NT2/D1 (cell line): ENCODE results near the gene ASAP3.

Source experiments
- SUZ12 ChIP-seq: IDR thresholded peaks from 2 replicates; pipeline ENCODE4 v1.6.1; 2011; ENCODE audit not compliant: insufficient read length, insufficient read depth; ENCODE audit errors: extremely low read depth
- ZNF274 ChIP-seq: IDR thresholded peaks from 2 replicates; pipeline ENCODE4 v1.6.1; 2011; ENCODE audit warnings: mild to moderate bottlenecking, low read depth, low read length

DNA sequence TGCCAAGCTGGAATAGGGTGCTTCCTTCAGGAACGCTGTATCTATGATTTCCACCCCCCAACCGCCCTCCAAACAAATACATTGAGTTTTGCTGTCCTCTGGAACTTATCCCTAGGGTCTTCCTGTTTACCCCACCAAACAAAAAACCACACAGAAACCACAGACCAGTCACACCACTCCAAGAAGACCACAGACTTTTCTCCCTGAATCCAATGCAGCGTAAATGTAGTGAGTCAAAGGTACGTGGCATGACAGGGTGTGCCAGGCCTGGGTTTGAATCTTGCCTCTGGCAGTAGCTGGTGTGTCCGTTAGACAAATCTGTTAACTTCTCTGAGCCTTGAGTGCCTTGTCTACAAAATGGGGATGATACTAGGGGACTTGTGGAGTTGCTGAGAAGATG lies 27.8 kb downstream of the ASAP3 start:
- no peak for TF ChIP-seq SUZ12
- TF ChIP-seq ZNF274: no peak
